DOHH2 (cell line): ENCODE data around the gene ARID4B.

Experiments used
- H3F3A ChIP-seq: fragments of 200-600 bp; sonication (generic), shearing (Covaris generic); 2 replicates; pipeline ENCODE4 v1.6.0; 2016; ENCODE audit warnings: antibody characterized with exemption, mild to moderate bottlenecking; ENCODE audit not compliant: control insufficient read depth, insufficient read depth
- H3K27ac ChIP-seq: fragments of 200-600 bp; sonication (generic); 2 replicates; pipeline ENCODE4 v1.5.1; 2014; ENCODE audit warnings: low read depth, mild to moderate bottlenecking, low read length, moderate library complexity
- H3K27me3 ChIP-seq: fragments of 200-600 bp; sonication (generic); 2 replicates; pipeline ENCODE4 v1.6.1; 2014; ENCODE audit warnings: mild to moderate bottlenecking, low read length, mixed read lengths; ENCODE audit not compliant: control insufficient read depth
- H3K36me3 ChIP-seq: fragments of 200-600 bp; sonication (generic); 2 replicates; pipeline ENCODE4 v1.6.1; 2014; ENCODE audit warnings: mild to moderate bottlenecking, low read length, moderate library complexity, mixed read lengths; ENCODE audit not compliant: control insufficient read depth
- H3K4me1 ChIP-seq: fragments of 200-600 bp; sonication (generic); 2 replicates; pipeline ENCODE4 v1.6.1; 2014; ENCODE audit warnings: mild to moderate bottlenecking, low read length, mixed read lengths; ENCODE audit not compliant: control insufficient read depth
- H3K4me2 ChIP-seq: fragments of 200-600 bp; sonication (generic); 2 replicates; pipeline ENCODE4 v1.6.0; 2014; ENCODE audit warnings: mild to moderate bottlenecking, low read length, moderate library complexity
- H3K4me3 ChIP-seq: fragments of 200-600 bp; sonication (generic); 2 replicates; pipeline ENCODE4 v1.5.1; 2014; ENCODE audit warnings: mild to moderate bottlenecking, low read length, mixed read lengths
- H3K79me2 ChIP-seq: fragments of 200-600 bp; sonication (generic); 2 replicates; pipeline ENCODE4 v1.6.1; 2014; ENCODE audit warnings: mild to moderate bottlenecking, low read length, mixed read lengths; ENCODE audit not compliant: control insufficient read depth
- H3K9me2 ChIP-seq: fragments of 200-600 bp; sonication (generic); replicated peaks from 2 replicates; pipeline ENCODE4 v1.6.1; 2014; ENCODE audit warnings: mild to moderate bottlenecking, low read length, mixed read lengths; ENCODE audit not compliant: control insufficient read depth
- H3K9me3 ChIP-seq: fragments of 200-600 bp; sonication (generic); 2 replicates; pipeline ENCODE4 v1.6.1; 2014; ENCODE audit warnings: antibody characterized with exemption, low read length, mixed read lengths; ENCODE audit not compliant: control insufficient read depth, insufficient read depth
- H4K20me1 ChIP-seq: fragments of 200-600 bp; sonication (generic); 2 replicates; pipeline ENCODE4 v1.6.0; 2014; ENCODE audit warnings: low read depth, mild to moderate bottlenecking, antibody characterized with exemption, low read length, moderate library complexity; ENCODE audit not compliant: control insufficient read depth, insufficient read depth
- EZH2phosphoT487 ChIP-seq: fragments of 200-600 bp; sonication (generic); IDR thresholded peaks from 2 replicates; pipeline ENCODE4 v1.6.1; 2017; ENCODE audit warnings: borderline replicate concordance, mild to moderate bottlenecking, antibody characterized with exemption, low read length, moderate library complexity, mixed read lengths
- TF ChIP-seq, protein P1 (sequence below): fragments of 200-600 bp; sonication (generic); IDR thresholded peaks from one replicate; pipeline ENCODE4 v1.5.1; 2014; ENCODE audit warnings: antibody characterized with exemption, mild to moderate bottlenecking, low read depth, low read length; ENCODE audit not compliant: poor library complexity, severe bottlenecking

The ARID4B gene

DNA sequence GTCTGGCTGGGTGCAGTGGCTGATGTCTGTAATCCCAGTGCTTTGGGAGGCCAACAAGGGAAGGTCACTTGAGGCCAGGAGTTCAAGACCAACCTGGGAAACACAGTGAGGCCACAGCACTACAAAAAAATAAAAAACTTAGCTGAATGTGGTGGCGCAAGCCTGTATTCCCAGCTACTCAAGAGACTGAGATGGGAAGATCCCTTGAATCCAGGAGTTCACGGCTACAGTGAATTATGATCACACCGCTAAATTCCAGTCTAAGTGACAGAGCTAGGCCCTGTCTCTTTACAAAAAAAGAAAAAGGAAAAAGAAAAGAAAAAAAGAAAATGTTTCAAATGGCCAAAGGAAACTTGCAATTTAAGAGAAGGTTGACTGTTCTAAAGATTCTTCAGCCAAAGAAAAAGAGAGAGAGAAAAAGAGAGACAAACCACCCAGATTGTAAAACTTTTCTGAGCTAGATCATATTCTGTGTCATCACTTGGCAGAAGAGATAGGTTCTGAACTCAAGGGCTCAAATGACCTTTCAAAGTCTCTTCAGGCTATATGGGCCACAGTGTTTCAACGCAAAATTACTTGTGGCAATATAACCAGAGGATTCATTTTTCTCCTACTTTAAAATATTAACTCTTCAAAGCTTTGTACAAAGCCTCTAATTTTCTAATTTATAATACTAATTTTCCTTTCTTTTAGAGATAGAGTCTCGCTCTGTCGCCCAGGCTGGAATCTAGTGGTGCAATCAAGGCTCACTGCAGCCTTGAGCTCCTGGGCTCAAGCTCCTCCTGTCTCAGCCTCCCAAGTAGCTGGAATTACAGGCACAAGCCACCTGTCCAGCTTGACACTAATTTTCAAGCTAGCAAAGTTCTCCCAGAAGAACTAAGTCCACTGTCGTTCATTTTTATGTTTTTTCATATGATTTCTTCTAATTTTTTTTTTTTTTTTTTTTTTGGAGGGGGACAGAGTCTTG, 20.5 kb downstream of the ARID4B start:
- peaks cover 30% of the 10 kb centered on the region for H3K4me1 ChIP-seq
- peaks cover 19% of the 10 kb centered on the region for H3K36me3 ChIP-seq
- peaks cover 32% of the 10 kb centered on the region for H4K20me1 ChIP-seq
- no peaks in the 10 kb centered on the region for H3K9me3 ChIP-seq
- peaks cover 85% of the 10 kb centered on the region for H3K79me2 ChIP-seq
- H3K4me3 ChIP-seq = no peak overlapping the region
- H3K9me2 ChIP-seq = no peaks in the 10 kb centered on the region
- no peak overlapping the region for H3K4me2 ChIP-seq
- H3K27ac ChIP-seq = no peak overlapping the region
- H3K27me3 ChIP-seq = no peaks in the 10 kb centered on the region
- TF ChIP-seq EZH2phosphoT487 = no peak
- TF ChIP-seq, protein P1, sequence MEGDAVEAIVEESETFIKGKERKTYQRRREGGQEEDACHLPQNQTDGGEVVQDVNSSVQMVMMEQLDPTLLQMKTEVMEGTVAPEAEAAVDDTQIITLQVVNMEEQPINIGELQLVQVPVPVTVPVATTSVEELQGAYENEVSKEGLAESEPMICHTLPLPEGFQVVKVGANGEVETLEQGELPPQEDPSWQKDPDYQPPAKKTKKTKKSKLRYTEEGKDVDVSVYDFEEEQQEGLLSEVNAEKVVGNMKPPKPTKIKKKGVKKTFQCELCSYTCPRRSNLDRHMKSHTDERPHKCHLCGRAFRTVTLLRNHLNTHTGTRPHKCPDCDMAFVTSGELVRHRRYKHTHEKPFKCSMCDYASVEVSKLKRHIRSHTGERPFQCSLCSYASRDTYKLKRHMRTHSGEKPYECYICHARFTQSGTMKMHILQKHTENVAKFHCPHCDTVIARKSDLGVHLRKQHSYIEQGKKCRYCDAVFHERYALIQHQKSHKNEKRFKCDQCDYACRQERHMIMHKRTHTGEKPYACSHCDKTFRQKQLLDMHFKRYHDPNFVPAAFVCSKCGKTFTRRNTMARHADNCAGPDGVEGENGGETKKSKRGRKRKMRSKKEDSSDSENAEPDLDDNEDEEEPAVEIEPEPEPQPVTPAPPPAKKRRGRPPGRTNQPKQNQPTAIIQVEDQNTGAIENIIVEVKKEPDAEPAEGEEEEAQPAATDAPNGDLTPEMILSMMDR = no peak
- H3F3A ChIP-seq = no peaks in the 10 kb centered on the region; the same call in 1 of the 2 replicates

DNA sequence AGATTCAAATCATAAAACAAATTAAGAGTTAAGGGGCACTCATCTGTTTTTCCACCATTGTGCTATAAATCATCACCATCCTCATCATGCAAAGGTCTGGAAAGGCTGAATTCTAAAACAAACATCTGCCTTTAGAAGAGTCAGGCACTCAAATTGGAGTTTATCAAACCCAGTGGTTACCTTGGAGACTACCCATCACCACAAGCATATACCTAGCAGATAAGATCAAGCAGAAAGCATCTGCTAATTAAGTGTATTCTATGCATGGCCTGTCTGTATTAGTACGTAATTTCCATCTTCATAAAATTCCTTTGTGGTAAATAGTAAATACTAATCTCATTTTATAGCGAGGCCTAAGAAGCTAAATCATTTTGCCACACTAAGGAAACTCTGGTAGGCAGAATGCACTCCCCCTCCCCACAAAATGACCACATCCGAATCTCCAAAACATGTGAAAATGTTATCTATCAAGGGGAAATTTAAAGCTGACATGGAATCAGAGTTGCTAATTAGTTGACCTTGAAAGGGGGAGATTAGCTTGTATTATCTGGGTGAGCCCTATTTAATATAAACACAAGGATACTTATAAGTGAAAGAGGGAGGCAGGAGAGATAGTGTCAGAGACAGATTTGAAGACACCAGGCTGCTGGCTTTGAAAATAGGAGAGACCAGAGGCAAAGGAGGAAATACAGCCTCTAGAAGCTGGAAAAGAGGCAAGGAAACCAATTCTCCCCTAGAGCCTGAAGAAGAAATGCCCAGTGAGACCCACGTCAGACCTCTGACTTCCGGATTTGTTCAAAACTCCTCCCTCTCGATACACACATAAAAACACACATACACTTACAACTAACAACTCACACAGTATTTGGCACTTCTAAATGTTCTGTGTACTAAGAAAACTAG, 23.2 kb downstream of the ARID4B start:
- Histone ChIP-seq H3K27me3 (no peaks in the 10 kb centered on the region), H3K4me3 (no peak overlapping the region), H3K27ac (no peak overlapping the region), H4K20me1 (peaks cover 23% of the 10 kb centered on the region), H3K9me3 (no peaks in the 10 kb centered on the region), H3K9me2 (no peaks in the 10 kb centered on the region), H3F3A (no peaks in the 10 kb centered on the region; the same call in 1 of the 2 replicates), H3K36me3 (0 out of 2 replicates have a peak, but pooled peaks cover 3% of the 10 kb centered on the region), H3K4me1 (peaks cover 27% of the 10 kb centered on the region), H3K79me2 (peaks cover 85% of the 10 kb centered on the region), H3K4me2 (no peak overlapping the region)
- TF ChIP-seq EZH2phosphoT487 = no peak
- TF ChIP-seq, protein P1 = no peak

DNA sequence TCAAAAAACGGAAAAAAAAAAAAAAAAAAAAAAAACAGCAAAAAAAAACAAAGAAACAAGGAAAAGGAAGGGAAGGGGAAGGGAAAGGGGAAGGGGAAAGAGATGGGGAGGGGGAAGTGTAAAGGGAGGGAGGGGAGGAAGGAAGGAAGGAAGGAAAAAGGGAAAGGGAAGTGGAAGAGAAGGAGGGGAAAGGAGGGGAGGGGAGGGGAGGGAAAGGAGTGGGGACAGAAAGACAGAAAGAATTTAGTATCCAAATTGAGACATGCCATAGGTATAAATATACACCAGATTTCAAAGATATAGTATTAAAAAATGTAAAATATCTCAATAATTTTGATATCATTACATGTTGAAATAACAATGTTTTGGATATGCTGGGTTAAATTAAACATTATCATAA, 25.8 kb downstream of the ARID4B start:
- H3K4me1 ChIP-seq = peaks cover 38% of the 10 kb centered on the region
- H3K27me3 ChIP-seq = no peaks in the 10 kb centered on the region
- no peak overlapping the region for H3K4me2 ChIP-seq
- peaks cover 97% of the 10 kb centered on the region for H3K79me2 ChIP-seq
- TF ChIP-seq, protein P1 = no peak
- TF ChIP-seq EZH2phosphoT487 = no peak
- H3F3A ChIP-seq = peaks cover 4% of the 10 kb centered on the region; the same call in 1 of the 2 replicates
- no peak overlapping the region for H3K27ac ChIP-seq
- no peaks in the 10 kb centered on the region for H3K9me3 ChIP-seq
- H3K36me3 ChIP-seq = 0 out of 2 replicates have a peak, but pooled peaks cover 3% of the 10 kb centered on the region
- no peaks in the 10 kb centered on the region for H3K9me2 ChIP-seq
- peaks cover 19% of the 10 kb centered on the region for H4K20me1 ChIP-seq
- no peak overlapping the region for H3K4me3 ChIP-seq
